ENCODE results near the gene NCAPH2. TPM values are rescaled to one million over a fixed set of nuclear protein-coding genes. Genes with fewer than 3 reads are reported as not detected.

Gene NCAPH2
- total and polyA plus RNA-seq, 2 donors from 2014 or later = 31.4 to 41.5 TPM

GRCh38 chr22:50471962-50472361 lies 36.1 kb upstream of the NCAPH2 start:
- FAIRE-seq (no peak), DNase-seq (no peak)
- H3K36me3 ChIP-seq (ENCODE audit: control insufficient read depth in 2 of 3, insufficient read depth in 3 of 3, low read length in 3 of 3) = peaks cover 0 to 5% (median 4%) of the 10 kb centered on the region in 3 donors
- H3K9me3 ChIP-seq (ENCODE audit: control insufficient read depth in 2 of 3, insufficient read depth in 1 of 3, low read length in 3 of 3) = no peaks in the 10 kb centered on the region
- intact Hi-C loops (cut with DNase I) = no loop called here
- H3K4me3 ChIP-seq (ENCODE audit: low read length in 3 of 3) = no peak overlapping the region
- no peaks in the 10 kb centered on the region for H3K27me3 ChIP-seq (ENCODE audit: control insufficient read depth, insufficient read depth, low read length)
- H3K27ac ChIP-seq (ENCODE audit: low read depth in 2 of 2, low read length in 2 of 2) = no peak overlapping the region
- TF ChIP-seq CTCF (IDR thresholded peaks at IDR 0.05; ENCODE audit: borderline replicate concordance, extremely low read depth, insufficient read depth) = no peak
- H3K4me1 ChIP-seq (ENCODE audit: control insufficient read depth in 2 of 3, insufficient read depth in 2 of 3, low read depth in 1 of 3, low read length in 3 of 3) = peaks cover 0 to 31% (median 20%) of the 10 kb centered on the region in 3 donors
- no peak overlapping the region for H3K9ac ChIP-seq (ENCODE audit: low read length in 3 of 3)

GRCh38 chr22:50473088-50473487 lies 34.9 kb upstream of the NCAPH2 start:
- peak overlapping the region in 2 of 3 donors; percentile 71 to 72 for H3K4me3 ChIP-seq (ENCODE audit: low read length in 3 of 3)
- intact Hi-C loops (cut with DNase I) = no loop called here

DNA sequence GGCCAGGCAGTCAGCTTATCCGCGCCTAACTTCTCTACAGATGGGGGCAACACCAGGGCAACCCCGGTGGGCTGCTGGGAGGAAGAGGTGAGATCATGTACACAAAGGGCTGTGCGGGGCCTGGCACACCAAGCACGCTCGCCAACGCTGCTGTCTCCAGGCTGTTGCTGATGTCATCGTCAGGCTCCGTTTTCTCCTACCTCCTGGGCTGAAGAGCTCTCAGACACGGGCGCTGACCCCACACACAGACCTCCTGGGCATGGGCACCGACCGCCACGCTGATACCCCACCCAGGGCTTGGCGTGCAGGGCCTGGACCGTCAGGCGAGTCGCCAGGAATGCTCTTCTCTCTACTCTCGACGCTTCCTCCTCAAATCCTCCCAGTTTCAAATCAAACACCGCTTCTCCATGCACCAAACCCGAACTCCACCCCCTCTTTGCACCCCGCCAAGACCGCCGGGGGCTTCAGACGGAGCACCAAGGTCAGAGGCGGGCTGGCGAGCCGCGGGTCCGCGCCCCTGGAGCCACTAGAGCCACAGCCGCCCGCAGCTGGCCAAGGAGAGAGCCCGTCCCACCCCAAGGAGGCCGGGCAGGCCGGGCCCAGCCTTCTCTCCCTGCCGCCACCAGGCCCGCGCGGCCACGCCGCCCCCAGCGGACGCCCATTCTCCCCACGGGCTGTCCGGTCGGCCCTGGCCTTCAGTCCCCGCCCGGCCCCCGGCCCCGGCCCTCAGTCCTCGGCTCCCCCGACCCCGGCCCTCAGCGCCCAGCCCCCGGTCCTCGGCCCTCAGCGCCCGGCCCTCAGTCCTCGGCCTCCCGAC lies 34.0 kb upstream of the NCAPH2 start:
- DNase-seq (peak in 4 of 5 donors; percentile 27 to 82 (median 40)), FAIRE-seq (no peak)
- Histone ChIP-seq H3K9ac (ENCODE audit: low read length in 3 of 3) (peak overlapping the region in 2 of 3 donors; percentile 36 to 58), H3K4me3 (ENCODE audit: low read length in 3 of 3) (peak overlapping the region; percentile 44 to 72 (median 71)), H3K36me3 (ENCODE audit: control insufficient read depth in 2 of 3, insufficient read depth in 3 of 3, low read length in 3 of 3) (no peaks in the 10 kb centered on the region), H3K27me3 (ENCODE audit: control insufficient read depth, insufficient read depth, low read length) (no peaks in the 10 kb centered on the region), H3K27ac (ENCODE audit: low read depth in 2 of 2, low read length in 2 of 2) (no peak overlapping the region), H3K9me3 (ENCODE audit: control insufficient read depth in 2 of 3, insufficient read depth in 1 of 3, low read length in 3 of 3) (no peaks in the 10 kb centered on the region), H3K4me1 (ENCODE audit: control insufficient read depth in 2 of 3, insufficient read depth in 2 of 3, low read depth in 1 of 3, low read length in 3 of 3) (peaks cover 0 to 31% (median 20%) of the 10 kb centered on the region in 3 donors)
- intact Hi-C loops (cut with DNase I) = no loop called here
- TF ChIP-seq CTCF (IDR thresholded peaks at IDR 0.05; ENCODE audit: borderline replicate concordance, extremely low read depth, insufficient read depth) = no peak

More at GRCh38 chr22:50473088-50473487, 34.9 kb upstream of the NCAPH2 start:
- no peaks in the 10 kb centered on the region for H3K9me3 ChIP-seq (ENCODE audit: control insufficient read depth in 2 of 3, insufficient read depth in 1 of 3, low read length in 3 of 3)
- TF ChIP-seq CTCF (IDR thresholded peaks at IDR 0.05; ENCODE audit: borderline replicate concordance, extremely low read depth, insufficient read depth) = peak; percentile 9
- no peaks in the 10 kb centered on the region for H3K27me3 ChIP-seq (ENCODE audit: control insufficient read depth, insufficient read depth, low read length)
- H3K9ac ChIP-seq (ENCODE audit: low read length in 3 of 3) = peak overlapping the region in 2 of 3 donors; percentile 8 to 58
- DNase-seq = peak in 1 of 5 donors; percentile 61
- no peak for FAIRE-seq
- no peaks in the 10 kb centered on the region for H3K36me3 ChIP-seq (ENCODE audit: control insufficient read depth in 2 of 3, insufficient read depth in 3 of 3, low read length in 3 of 3)
- no peak overlapping the region for H3K27ac ChIP-seq (ENCODE audit: low read depth in 2 of 2, low read length in 2 of 2)
- peaks cover 0 to 31% (median 20%) of the 10 kb centered on the region in 3 donors for H3K4me1 ChIP-seq (ENCODE audit: control insufficient read depth in 2 of 3, insufficient read depth in 2 of 3, low read depth in 1 of 3, low read length in 3 of 3)
